Stimulated activated effector memory CD8-positive, alpha-beta T cell treated with anti-CD3 and anti-CD28 coated beads, Interleukin-12 subunit alpha, Interleukin-12 subunit beta, amount 100 ng/mL, for 72 hours (primary cell): ENCODE data around the gene ARSI.

Experiments
- ATAC-seq: fragments of 150-1000 bp; cut with Tn5 transposase; 2 replicates; pipeline ENCODE4 v1.10.0; 2021
- DNase-seq, 2 donors: peaks; one replicate each; pipeline ENCODE4 v3.0.0; 2021 to 2022; ENCODE audit warnings: low spot score in 2 of 2
- H3K27ac Mint-ChIP-seq: one replicate; pipeline ENCODE4 v1.8.0; 2022; ENCODE audit warnings: mild to moderate bottlenecking, mixed read lengths
- H3K36me3 Mint-ChIP-seq: one replicate; pipeline ENCODE4 v1.8.0; 2022; ENCODE audit warnings: mild to moderate bottlenecking, mixed read lengths
- H3K4me1 Mint-ChIP-seq: one replicate; pipeline ENCODE4 v1.8.0; 2022; ENCODE audit warnings: mixed read lengths
- H3K4me3 Mint-ChIP-seq: one replicate; pipeline ENCODE4 v1.8.0; 2022; ENCODE audit warnings: mild to moderate bottlenecking, mixed read lengths
- H3K9me3 Mint-ChIP-seq: one replicate; pipeline ENCODE4 v1.8.0; 2022; ENCODE audit warnings: mixed read lengths

ARSI gene

DNA sequence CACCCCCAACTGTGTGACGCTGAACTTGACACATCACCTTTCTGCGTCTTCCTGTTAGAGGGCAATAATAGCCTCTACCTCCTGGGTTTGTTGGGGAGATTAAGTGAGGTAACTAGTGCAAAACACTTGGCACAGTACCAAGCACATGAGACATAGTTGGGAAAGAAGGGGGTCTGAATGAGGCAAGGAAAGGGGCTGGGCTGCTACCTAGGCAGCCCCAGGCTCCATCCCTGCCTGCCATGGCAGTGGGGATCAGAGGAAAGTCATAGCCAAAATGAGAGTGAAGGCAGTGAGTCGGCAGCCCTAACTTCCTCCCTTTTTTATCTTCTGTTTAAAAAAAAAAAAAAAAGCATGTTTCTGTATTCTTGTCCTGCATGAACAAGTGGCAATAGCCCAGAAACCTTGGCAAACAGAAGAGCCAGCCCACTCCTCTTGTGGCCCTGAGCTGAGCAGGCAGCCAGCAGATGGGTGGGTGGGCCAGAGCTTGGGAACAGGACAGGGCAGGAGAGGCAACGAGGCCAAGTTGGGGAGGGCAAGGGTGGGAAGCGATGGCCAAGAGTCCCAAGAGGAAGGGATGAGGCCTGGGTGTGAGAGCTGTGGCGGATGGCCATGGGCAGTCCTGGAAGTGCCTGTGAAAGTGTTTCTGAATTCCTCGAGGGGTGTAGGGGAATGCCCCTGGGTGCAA, 24.5 kb downstream of the ARSI start:
- Mint-ChIP-seq H3K4me1 (no peaks in the 10 kb centered on the region), H3K9me3 (no peaks in the 10 kb centered on the region), H3K36me3 (no peaks in the 10 kb centered on the region), H3K4me3 (no peak overlapping the region), H3K27ac (no peak overlapping the region)
- DNase-seq (no peak), ATAC-seq (no peak)

DNA sequence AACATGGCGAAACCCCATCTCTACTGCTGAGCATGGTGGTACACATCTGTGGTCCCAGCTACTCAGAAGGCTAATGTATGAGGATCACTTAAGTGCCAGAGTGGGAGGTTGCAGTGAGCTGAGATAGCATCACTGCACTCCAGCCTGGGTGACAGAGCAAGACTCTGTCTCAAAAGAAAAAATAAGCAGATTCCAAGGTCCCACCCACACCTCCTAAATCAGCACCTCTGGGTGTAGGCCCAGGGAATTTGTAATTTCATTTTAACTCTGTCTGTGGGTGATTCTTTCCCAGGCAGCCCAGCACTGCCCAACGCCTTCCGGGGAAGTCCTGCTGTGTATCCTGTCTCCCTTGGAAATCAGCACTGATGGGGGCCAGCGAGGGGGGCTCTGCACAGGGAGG, 25.7 kb downstream of the ARSI start:
- ATAC-seq (no peak), DNase-seq (no peak)
- H3K4me3 Mint-ChIP-seq: no peak overlapping the region
- no peak overlapping the region for H3K27ac Mint-ChIP-seq
- H3K4me1 Mint-ChIP-seq: no peaks in the 10 kb centered on the region
- no peaks in the 10 kb centered on the region for H3K36me3 Mint-ChIP-seq
- H3K9me3 Mint-ChIP-seq: no peaks in the 10 kb centered on the region

DNA sequence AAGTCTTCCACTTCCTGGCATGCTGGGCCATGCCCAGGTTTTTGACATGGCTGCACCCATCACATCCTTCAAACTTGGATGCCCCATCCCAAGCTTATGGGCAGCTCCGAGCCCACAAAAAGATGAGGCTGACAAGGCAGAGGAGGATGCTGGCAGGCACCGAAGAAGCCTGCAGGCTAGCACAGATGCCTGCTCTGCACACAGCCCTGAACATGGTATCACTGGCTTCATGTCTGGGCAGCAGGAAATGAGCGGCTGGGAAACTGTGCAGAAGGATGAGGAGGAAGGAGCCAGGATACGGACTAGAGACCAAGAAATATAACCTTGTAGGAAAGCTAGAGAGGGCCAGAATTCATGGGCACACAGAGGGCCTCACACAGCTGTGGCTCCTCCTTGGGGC, 27.9 kb downstream of the ARSI start:
- DNase-seq (no peak), ATAC-seq (no peak)
- Mint-ChIP-seq H3K4me3 (no peak overlapping the region), H3K4me1 (no peaks in the 10 kb centered on the region), H3K9me3 (no peaks in the 10 kb centered on the region), H3K27ac (no peak overlapping the region), H3K36me3 (no peaks in the 10 kb centered on the region)

DNA sequence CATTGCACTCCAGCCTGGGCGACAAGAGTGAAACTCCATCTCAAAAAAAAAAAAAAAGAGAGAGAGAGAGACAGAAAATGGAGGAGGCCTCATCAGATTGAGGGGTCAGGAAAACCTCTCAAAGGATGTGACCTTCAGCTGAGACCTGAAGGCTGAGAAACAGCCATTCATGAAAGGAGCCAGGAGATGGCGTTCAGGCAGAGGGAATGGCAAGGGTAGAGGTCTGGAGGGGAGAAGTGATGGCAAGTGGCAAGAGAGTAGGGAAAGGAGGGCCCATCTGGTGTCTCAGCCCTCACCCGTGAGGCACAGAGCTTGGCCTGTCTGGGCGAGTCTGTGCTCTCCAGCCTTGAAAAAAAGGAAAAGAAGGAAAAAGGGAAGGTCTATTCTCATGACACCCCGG, 30.2 kb downstream of the ARSI start:
- ATAC-seq (no peak), DNase-seq (no peak)
- no peaks in the 10 kb centered on the region for H3K4me1 Mint-ChIP-seq
- no peaks in the 10 kb centered on the region for H3K36me3 Mint-ChIP-seq
- no peak overlapping the region for H3K27ac Mint-ChIP-seq
- no peaks in the 10 kb centered on the region for H3K9me3 Mint-ChIP-seq
- H3K4me3 Mint-ChIP-seq: no peak overlapping the region

DNA sequence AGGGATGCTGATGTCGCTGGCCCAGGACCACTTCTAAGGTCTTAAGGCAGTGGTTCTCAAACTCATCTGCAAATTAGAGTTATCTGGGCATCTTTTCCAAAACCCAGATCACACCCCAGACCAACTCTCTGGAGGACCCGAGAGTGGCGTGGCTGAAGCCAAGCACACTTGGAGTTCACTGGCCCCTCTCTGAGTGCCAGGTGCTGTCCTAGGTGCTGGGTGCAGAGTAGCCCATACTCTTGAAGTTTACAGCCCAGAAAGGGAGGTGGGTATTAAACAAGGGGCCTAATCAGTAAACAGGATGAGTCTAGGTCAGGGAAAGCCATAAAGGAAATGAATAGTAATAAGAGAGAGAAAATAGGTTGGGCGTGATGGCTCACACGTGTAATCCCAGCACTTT, 30.8 kb downstream of the ARSI start:
- Mint-ChIP-seq H3K36me3 (no peaks in the 10 kb centered on the region), H3K27ac (no peak overlapping the region), H3K9me3 (no peaks in the 10 kb centered on the region)

DNA sequence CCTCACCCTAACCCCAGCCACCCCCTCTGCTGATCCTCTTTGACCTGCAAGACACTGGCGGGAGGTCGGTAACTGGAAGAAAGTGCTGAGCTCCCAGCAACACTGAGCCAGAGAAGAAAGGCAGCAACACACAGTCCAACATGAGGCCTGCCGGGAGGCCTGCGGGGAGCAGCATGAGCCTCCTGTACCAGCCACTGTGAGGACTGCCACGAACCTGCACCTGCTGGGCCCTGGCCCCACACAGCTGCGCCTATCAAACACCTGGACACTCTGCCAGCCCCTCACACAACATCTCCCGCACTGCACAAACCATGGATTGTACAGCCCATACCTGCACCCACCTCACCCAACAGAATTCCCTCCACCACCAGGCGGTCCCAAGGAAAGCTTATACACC, 31.4 kb downstream of the ARSI start:
- H3K27ac Mint-ChIP-seq: peak overlapping the region; percentile 64
- no peaks in the 10 kb centered on the region for H3K9me3 Mint-ChIP-seq
- no peak for ATAC-seq
- no peak for DNase-seq
- no peaks in the 10 kb centered on the region for H3K36me3 Mint-ChIP-seq
- H3K4me1 Mint-ChIP-seq: no peaks in the 10 kb centered on the region
- no peak overlapping the region for H3K4me3 Mint-ChIP-seq

More for the DNA sequence above, 30.8 kb downstream of the ARSI start:
- H3K4me1 Mint-ChIP-seq: no peaks in the 10 kb centered on the region
- H3K4me3 Mint-ChIP-seq: no peak overlapping the region
- ATAC-seq: no peak
- no peak for DNase-seq

DNA sequence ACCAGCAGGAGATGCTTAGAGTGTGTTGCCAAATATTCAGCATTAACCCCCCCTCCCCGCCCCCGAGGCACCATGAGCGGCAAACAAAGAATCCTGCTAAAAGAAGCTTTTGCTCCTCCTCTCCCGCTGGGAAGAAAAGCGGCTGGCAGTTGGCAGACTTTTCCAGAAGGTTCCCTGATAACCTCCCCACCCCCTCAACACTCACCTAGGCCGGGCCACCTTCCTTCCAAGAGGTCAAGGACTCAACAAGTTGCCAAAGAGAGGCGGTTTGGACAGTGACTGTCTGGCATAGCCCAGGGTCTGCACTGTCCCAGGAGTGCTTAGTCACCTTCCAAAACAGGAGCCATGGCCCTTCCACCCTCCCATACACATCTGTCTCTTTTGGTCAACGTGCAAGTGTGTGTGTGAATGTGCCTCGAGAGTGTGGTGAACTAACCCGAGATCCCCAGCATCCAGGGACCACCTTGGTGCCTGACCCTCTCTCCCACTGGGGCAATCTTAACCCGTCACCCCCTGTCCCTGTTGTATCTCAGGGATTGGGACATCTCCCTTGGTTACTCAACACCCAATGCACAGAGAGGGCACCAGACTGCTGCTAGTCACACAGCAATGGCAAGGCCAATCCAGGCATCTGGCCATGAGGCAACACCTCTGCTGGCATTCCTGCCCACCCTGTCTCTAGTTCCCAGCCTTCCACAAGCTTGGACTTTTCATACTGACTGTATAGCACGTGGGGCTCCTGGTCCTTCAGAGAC, 32.0 kb downstream of the ARSI start:
- ATAC-seq: no peak
- H3K9me3 Mint-ChIP-seq: no peaks in the 10 kb centered on the region
- no peaks in the 10 kb centered on the region for H3K4me1 Mint-ChIP-seq
- H3K27ac Mint-ChIP-seq: peak overlapping the region; percentile 64
- no peak overlapping the region for H3K4me3 Mint-ChIP-seq
- DNase-seq: no peak
- no peaks in the 10 kb centered on the region for H3K36me3 Mint-ChIP-seq

DNA sequence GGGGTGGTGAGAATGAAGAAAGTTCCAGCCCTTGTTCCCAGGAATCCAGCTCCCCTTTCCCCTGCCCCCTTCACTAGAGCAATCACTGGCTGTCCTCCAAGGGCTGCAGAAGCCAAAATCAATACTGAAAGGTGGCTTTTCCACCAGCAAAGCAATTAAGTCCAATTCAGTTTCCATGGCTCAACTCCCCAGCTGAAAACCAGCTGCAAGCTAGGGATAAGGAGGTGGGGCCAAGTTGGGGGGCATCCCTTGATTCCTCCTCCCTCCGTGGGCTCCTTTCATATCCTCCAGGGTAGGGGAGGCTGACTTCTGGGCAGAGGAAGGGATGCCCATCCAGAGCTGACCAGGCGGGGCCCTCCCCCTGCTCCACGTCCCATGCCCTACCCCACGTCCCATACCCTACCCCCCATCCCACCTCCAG, 35.8 kb downstream of the ARSI start:
- Mint-ChIP-seq H3K9me3 (no peaks in the 10 kb centered on the region), H3K4me3 (no peak overlapping the region), H3K27ac (no peak overlapping the region), H3K36me3 (no peaks in the 10 kb centered on the region), H3K4me1 (no peaks in the 10 kb centered on the region)
- DNase-seq (no peak), ATAC-seq (no peak)

DNA sequence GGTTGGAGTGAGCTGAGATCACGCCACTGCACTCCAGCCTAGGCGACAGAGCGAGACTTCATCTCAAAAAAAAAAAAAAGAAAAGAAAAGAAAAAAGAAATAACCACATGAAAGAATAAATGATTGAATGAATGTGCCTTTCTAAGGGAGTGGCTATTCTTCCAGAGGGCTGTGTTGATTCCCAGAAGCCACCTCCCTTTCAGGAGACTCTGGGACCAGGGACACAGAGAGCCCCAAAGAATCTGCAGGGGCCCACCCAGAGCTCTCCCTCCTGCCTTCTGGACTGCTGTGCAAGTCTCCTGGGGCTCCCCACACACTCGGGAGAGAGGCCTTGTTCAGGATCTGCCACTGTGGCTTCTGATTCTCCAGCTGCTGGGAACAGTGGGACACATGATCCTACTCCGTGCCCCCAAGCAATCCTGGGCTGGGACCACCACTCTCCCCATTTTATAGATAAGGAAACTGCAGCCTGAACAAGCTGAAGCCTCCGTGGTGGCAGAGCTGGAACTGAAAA, 36.8 kb downstream of the ARSI start:
- DNase-seq (no peak), ATAC-seq (no peak)
- Mint-ChIP-seq H3K9me3 (no peaks in the 10 kb centered on the region), H3K36me3 (no peaks in the 10 kb centered on the region), H3K27ac (no peak overlapping the region), H3K4me3 (no peak overlapping the region), H3K4me1 (no peaks in the 10 kb centered on the region)

DNA sequence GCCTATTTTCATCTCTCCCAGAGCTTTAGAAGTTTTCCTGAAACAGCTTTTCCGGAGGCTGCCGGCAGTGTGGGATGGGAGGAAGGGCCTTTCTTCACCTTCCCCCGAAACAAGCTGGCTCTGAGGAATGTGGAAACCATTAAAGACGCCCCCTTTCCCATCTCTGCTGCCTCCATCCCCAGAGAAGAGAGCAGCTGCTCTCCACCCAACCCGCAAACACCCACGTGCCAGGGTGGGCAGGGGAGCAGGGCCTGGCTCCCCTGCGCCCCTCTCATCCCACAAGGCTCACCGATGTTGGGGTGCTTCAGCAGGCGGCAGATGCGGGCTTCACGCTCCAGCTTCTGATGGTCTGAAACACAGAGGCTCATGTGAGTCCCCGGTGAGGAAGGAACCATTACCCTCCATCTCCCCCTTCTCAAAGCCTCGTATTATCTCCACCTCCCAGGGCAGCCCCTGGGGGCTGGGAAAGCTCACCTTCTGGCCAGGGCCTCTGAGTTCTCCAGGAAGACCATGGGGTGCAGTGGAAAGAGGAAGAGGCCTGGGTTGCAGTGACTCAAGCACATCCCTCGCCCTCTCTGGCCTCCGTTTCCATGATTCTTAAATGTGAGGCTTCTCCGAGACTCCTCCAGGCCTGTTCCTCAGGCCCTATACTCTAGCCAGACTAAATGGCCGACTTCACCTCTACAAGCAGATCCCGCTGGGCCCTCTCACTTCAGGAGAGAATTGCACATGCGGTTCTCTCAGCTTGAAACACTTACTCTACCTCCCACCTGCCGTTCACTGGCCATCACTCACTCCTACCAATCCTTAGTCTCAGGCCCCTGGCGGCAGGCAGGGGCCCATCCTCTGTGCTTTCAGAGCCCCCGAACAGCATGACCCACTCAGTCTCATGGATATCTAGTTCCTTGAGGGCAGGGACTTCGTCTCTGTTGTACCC, 37.8 kb downstream of the ARSI start:
- Mint-ChIP-seq H3K9me3 (no peaks in the 10 kb centered on the region), H3K36me3 (no peaks in the 10 kb centered on the region), H3K27ac (no peak overlapping the region), H3K4me3 (no peak overlapping the region), H3K4me1 (no peaks in the 10 kb centered on the region)
- no peak for DNase-seq
- no peak for ATAC-seq

DNA sequence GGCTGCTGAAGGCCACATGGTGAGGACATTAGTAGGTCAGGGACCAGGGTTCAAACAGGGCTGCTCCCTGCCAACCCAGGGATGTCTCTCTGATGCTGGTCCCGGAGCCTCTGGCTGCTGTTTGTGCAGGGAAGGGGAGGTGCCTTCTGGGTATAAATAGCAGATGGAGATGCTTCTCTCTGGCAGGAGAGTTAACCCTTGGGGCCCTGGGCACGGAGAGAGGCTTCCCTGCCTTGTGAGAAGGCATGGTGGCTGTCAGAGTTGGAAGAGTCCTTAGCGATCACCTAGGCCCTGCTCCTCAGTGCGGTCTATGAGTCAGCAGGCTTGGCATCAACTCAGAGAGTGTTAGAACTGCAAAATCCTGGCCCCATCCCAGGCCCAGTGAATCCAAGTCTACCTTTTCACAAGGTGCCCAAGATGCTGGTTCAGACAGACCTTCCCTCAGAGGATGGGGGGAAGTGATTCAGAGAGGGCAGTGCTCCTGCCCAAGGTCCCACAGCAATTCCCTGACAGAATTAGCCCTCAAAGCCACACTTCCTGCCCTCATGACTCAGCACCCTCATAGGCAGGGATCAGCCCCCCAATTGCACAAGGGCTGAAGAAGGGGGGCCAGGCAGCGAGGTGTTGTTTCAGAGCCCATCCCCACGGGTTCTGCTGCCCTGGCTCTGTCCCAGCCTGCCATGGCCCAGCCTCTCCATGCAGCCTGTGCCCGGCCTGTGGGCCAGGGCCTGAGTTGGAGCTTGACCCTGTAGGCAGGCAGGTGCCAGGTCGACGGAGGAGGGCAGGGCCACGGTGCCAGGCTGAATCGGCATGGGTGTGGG, 38.7 kb downstream of the ARSI start:
- Mint-ChIP-seq H3K4me3 (no peak overlapping the region), H3K9me3 (no peaks in the 10 kb centered on the region), H3K36me3 (no peaks in the 10 kb centered on the region), H3K27ac (no peak overlapping the region), H3K4me1 (no peaks in the 10 kb centered on the region)
- ATAC-seq (peak; percentile 20), DNase-seq (no peak)

DNA sequence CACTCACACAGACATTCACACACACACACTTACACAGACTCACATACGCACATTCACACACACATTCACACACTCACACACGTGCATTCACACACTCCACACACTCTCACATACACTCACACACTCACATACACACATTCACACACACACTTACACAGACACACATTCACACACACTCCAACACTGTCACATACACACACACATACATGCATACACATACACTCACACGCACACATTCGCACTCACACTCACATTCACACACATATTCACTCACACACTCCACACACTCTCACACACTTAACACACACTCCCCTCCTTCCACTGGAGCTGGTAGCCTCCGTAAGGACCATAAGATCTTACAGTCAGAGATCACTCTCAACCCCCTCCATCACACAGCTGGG, 39.3 kb downstream of the ARSI start:
- Mint-ChIP-seq H3K36me3 (no peaks in the 10 kb centered on the region), H3K27ac (no peak overlapping the region), H3K4me3 (no peak overlapping the region), H3K9me3 (no peaks in the 10 kb centered on the region), H3K4me1 (no peaks in the 10 kb centered on the region)
- DNase-seq (no peak), ATAC-seq (no peak)

DNA sequence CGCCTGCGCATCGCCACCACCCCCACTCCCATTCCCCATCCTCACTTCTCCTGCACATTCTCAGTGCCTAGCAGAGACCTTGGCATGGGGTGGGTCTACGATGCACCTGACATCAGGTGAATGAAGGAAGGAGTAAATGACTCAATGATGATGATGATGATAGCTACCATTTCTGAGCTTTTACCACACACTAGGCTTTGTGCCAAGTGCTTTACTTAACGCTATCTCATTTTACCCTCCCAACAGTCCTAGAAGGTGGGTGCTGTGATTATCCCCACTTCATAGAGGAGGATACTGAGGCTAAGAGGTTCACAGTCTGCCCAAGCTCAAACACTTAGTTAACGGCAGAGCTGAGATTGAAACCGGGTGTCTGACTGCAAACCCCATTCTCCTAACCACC, 40.2 kb downstream of the ARSI start:
- H3K9me3 Mint-ChIP-seq: no peaks in the 10 kb centered on the region
- H3K4me1 Mint-ChIP-seq: no peaks in the 10 kb centered on the region
- no peaks in the 10 kb centered on the region for H3K36me3 Mint-ChIP-seq
- H3K4me3 Mint-ChIP-seq: no peak overlapping the region
- ATAC-seq (no peak), DNase-seq (no peak)
- no peak overlapping the region for H3K27ac Mint-ChIP-seq

DNA sequence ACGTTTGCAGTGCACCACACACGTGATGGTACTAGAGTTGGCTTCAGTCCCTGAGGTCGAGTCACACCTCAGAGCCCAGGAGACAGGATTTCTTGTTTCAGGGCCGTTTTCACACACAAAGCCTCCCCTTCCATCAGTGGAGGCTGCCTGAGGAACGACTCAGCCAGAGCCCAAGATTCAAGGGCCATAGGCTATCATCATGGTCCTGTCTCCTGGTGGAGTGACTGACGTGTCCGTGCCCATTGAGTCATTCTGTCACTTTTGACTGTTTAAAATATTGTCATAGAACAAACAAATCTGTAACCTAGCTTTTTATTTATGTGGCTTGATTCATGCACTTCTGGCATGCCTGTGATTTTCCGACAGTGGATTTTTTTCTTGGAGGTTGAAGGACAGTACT, 41.5 kb downstream of the ARSI start:
- Mint-ChIP-seq H3K4me3 (no peak overlapping the region), H3K9me3 (no peaks in the 10 kb centered on the region), H3K4me1 (no peaks in the 10 kb centered on the region), H3K27ac (no peak overlapping the region), H3K36me3 (no peaks in the 10 kb centered on the region)
- DNase-seq (no peak), ATAC-seq (no peak)

DNA sequence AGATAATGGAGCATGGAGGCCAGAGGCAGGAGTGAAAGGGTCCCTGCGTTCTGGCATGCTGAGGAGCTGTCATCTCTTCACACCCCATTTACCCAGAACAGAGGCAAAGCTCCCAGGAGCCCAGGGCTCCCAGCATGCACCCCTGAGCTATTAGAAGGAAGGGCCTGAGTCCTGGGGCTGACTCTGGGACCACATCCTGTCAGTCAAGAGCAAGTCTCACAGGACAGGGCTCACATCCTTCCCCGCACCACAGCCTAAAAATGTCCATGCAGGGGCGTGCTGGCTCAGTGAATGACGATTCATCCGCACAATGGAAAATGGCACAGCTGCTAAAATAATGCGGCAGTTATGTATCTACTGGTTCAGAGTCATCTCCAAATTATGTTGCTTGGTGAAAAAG, 44.6 kb downstream of the ARSI start:
- ATAC-seq (no peak), DNase-seq (no peak)
- H3K4me3 Mint-ChIP-seq: no peak overlapping the region
- H3K36me3 Mint-ChIP-seq: no peaks in the 10 kb centered on the region
- H3K9me3 Mint-ChIP-seq: no peaks in the 10 kb centered on the region
- no peaks in the 10 kb centered on the region for H3K4me1 Mint-ChIP-seq
- H3K27ac Mint-ChIP-seq: no peak overlapping the region
